Islet of Langerhans (tissue), 1 donor: Measurements from ENCODE around the gene STX8.

Source experiments
- FAIRE-seq: peaks from one replicate; lab custom pipeline; 2011; peaks lifted over from hg19 to GRCh38; lab: Jason Lieb, UNC

STX8 gene

DNA sequence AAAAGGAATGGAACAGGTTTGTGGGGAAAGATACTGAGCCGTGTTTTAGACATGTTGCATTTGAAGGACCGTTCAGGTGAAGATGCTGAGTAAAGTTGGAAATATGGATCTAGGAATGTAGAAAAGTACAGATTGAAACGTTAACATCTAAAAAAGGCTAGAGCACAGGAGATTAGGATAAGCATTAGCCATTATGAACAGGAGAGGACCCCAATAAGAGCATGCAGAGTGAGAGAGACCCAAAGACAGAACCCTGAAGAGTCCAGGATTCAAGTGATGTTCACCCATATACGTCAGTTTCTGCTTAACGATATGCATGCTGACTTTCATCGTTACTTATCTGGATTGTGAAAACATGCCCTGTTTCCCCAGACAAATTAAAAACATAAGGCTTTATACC lies 140.5 kb downstream of the STX8 start:
- FAIRE-seq, result no peak

DNA sequence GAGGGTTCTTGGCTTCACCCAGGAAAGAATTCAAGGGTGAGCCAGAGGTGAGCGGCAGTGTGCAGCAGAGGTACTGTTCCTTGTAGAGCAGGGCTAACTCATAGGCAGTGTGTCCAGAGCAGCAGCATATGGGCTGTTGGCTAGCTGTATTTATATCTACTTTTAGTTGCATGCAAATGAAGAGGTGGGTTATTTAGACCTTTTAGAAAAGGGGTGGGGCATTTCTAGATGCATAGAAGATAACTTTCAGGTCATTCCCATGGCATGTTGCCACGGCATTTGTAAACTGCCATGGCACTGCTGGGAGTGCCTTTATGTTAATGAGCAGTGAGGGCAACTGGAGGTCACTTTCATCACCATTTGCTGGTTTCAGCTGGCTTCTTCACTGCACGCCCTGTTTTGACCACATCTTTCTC lies 141.0 kb downstream of the STX8 start:
- no peak for FAIRE-seq

DNA sequence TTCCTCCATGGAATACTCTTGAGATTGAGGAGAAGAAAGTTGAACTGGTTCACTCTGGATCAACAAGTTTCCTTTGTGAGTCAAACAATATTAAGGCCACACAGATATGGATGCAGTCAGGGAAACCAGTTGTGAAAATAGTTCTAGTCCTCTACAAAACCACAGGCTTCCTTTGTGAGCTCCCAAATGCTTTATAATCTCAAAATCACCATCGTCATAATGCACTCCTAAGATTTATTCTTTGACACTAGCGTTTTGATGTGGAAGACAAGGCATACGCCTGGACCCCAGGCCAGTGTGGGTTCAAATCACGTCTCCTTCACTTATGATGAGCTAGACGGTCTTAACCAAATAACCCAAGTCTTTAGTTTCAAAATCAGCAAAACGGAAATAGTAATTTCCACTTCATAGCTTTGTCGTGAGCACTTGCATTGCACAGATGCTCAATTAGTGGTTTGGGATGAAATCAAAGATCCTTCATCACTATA lies 142.6 kb downstream of the STX8 start:
- no peak for FAIRE-seq

DNA sequence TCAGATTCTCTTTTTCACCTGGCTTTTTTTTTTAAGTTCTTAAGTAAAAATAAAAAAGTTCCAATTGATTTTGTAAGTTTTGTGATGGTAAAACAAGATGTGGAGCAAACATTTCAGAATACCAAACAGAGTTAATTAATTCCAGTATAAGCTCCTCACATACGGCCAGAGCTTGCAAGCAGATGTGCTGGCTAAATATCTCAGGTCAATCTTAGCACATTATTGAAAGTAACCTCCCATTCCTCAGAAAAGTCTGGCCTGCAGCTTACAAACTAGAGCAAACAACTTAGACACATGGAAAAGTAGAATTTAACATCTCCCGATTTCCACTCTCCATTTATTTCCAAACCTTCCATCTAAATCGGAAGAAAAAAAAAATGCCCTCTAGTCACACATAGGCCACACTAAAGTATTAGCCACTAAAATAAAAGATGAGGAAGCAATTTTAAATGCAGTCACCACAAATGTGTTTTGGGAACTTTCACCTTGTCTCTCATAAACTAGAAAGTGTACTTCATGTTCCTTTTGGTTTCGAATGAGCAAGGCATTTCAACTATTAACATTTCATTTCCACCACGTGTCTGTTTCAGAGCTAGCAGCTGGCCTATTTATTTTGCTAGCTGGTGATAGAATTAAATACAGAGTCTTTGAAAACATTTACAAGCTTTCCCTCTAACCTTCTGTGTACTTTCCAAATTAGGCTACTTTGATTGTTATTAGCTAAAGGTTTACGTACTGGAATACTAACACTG lies 143.3 kb downstream of the STX8 start:
- FAIRE-seq, result peak; percentile 13

GRCh38 chr17:9431620-9432019 lies 144.0 kb downstream of the STX8 start:
- no peak for FAIRE-seq

- no peak for FAIRE-seq
Observed at GRCh38 chr17:9427465-9428315, 147.9 kb downstream of the STX8 start.

DNA sequence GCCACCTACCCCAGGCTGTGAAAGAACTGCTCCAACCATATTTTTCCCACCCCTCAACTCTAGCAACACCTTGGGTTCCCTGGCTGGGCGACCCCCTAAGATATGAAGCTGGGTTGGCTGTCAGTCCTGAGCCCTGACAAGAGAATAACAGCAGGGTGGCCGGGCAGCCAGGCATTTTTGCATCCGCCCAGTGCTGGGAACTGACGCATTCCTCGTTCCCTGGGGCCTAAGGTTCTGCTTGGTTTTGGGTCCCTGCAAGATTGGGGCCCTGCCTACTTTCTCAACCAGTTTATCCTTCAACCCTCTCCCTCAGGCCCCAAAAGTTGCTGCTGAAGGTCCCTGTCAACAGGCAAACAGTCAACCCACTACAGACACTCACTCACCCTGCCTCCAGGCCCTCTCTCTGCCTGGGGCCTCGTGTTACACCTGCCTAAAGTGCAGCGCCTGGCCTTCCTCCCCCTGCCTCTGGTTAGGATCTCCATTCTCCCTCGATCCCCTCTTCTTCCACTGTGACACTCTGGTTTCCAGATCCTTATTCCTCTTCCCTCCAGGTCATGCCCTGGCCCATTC lies 151.5 kb downstream of the STX8 start:
- no peak for FAIRE-seq

DNA sequence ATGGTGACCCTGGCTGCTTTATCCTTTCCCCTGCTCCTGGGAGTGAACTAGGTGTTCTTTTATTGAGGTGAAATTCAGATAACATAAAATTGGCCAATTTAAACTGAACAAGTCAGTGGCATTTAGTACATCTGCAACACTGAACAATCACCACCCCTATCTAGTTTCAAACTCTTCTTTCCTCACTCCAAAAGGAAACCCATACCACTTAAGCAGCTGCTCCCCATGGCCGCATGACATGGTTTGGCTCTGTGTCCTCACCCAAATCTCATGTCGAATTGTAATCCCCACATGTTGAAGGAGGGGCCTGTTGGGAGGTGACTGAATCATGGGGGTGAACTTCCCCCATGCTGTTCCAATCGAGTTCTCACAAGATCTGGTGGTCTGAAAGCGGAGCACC lies 154.1 kb downstream of the STX8 start:
- FAIRE-seq, result no peak

DNA sequence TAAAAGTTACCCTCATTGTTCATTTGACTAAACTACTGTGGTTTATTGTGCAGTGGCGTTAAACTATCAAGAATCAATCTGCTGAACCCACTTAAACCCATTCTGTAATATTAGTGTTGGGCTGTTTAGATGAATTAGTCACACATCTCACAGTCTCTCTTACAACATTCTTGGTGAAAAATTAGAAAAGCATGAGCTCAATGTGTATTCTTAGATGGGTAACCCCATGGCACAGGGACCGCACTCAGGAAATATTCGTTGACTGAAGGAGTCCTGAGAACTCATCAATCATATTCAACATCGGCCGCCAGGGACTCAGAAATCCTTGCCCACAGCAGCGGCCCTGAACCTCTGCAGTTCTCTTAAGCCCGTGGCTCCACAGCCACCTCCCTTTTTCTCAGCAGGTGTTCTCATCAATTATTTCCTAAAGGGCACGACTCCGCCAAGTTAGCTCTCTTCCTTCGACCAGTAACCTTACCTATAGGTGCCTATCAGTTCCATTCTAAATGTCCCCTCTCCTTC lies 155.6 kb downstream of the STX8 start:
- FAIRE-seq, result no peak

GRCh38 chr17:9414471-9414870 lies 161.1 kb downstream of the STX8 start:
- no peak for FAIRE-seq

- no peak for FAIRE-seq
Observed at GRCh38 chr17:9410737-9411136, 164.9 kb downstream of the STX8 start.

DNA sequence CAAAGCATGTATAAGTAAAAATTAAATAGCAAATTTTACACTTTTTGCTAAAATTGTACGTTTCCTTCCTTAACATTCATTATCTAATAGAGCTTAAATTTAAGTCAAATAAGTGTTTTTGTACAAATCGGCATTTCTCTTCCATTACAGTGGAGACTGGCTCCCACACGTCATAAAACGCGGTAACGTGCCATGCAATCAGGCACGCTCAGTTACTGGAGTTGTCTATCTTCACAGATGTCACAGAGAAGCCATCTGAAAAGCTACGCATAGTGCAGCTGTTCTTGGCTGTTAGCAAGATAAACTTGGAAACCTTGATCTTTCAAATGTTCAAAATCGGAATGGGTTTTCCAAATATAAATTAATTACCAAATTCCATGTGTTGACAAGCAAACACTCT lies 165.3 kb downstream of the STX8 start:
- FAIRE-seq, result no peak

DNA sequence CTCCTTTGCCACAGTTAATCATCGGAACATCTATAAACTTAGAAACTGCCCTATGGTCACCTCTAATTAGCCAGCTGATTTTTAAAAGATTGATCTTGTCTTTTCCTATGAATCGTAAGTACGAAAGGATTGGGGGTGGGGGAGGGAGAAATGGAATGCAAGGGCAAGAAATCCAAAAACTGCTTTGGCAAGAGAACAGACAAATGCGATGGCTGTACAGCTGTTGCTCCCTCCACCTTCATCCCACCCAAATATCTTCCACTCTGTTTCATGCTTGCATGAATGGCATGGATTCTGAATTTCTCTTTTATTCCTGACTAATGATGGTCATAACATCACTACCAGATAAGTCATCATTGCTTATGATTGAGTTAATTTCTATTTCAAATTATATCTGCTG lies 165.7 kb downstream of the STX8 start:
- FAIRE-seq, result no peak

DNA sequence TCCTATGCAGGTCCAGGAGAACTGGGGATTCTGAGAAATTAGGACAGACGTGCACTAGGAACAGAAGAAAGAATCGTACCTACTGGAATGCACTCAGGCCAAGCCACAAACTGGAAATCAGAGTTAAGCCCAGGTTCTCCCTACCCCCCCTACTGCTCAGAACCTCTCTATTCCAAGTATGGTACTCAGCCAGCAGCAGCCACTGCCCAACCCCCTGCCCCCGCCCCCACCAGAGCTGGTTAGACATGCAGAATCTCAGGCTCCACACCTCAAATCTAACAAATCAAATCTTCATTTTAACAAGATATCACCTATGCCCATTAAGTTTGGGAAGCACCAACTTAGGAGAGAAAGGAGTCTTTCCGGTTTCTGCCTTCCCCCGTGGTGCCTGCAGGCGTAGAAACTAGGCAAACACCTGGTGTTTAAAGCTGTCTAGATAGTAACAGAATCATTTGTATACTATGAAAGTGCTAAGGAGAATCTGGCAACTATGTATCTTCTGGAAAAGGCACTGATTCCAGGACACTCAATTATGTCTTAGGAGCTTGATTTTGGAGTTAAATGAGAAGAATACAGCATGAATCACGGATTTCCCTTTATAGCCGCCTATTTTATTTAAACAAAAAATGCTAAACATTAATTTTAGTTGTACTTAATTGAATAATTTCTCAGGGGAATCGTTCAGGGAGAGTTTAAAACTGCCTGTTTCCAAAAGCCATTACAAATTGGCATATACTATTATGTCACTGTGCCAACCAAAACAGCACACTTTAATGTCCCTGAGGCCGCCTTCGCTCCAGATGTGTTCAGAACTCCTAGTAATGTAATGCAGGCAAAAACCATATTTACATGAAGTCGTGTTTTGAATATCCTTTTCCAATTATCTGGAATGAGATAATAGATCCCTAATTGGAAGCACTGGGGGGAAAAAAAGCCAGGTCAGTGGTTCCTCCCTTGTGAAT lies 166.5 kb downstream of the STX8 start:
- FAIRE-seq, result no peak

- no peak for FAIRE-seq
Observed at GRCh38 chr17:9408381-9408780, 167.2 kb downstream of the STX8 start.

DNA sequence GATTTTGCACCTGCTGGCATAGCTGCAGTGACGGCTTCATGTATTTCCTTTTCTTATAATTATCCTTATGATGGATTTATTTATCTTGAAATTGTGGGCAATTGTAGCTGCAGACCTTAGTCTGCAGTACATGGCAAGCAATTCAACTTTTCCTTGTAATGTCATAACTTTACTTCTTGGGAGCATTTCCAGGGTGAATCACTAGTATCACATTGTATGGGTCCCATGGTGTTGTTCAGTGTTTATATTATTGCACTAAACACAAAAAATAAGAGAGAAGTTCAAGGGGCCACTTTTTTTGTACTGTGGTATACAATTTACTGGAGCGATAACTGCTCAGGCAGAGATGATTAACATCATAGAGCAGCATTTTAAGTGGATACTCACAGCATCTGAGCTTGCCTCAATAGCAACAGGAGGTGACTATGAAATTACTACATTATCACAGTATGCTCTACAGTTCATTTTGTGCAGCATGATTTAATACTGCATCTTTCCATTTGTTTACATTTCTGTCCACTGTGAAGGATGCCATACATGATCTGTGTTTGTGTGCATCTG lies 169.5 kb downstream of the STX8 start:
- FAIRE-seq, result no peak

GRCh38 chr17:9403257-9403656 lies 172.4 kb downstream of the STX8 start:
- FAIRE-seq, result no peak

DNA sequence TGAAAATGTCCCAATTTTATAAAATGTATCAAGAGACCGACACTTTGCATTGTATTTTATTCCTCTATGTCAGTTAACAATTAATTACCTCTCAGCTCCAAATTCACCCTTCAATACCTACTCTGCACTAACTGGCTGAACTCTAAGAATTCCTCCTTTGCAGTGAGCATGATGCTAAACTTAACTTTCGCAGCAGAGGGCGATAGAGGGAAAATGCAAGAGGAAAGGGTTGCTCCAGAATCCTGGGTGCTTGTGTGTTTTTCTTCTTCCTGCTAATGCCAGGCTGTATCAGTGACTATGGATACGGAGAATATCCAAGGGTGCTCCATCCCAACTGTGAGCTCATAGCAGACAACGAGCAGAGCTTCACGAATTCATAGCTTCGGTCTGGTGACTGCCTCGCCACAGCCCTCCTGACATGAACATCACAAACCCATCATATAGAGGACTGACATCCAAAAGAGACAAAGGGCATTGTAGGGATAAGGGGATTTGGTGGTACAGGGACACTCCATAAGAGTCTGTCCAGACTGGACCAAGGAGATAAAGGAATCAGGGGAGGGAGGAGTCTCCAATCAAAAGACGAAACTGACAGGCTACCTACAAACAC lies 172.9 kb downstream of the STX8 start:
- FAIRE-seq, result no peak

- FAIRE-seq, result no peak
Observed at GRCh38 chr17:9401434-9401833, 174.2 kb downstream of the STX8 start.

DNA sequence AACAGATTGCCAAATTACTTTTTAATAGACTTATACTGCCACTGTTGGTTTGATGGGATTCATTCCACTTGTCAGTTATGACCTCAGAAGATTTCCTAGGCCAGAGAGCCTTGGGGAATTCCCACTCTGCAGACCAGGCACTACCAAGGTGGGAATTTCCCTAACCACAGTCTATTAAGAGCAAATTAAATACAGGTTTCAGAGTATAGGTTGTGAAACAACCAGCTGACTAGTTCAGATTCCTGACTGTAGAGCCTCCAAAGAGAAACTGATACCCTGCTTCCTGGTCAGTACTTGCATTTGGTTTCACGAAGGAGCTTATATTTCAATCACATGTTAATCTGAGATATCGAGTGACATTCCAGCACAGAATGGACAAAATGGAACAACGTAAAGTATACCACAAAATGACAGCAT lies 186.5 kb downstream of the STX8 start:
- no peak for FAIRE-seq

GRCh38 chr17:9386401-9386800 lies 189.2 kb downstream of the STX8 start:
- no peak for FAIRE-seq
